ENCODE data around the gene CALHM1. TPM values are rescaled to one million over a fixed set of nuclear protein-coding genes. Genes with fewer than 3 reads are reported as not detected.

CALHM1 gene
- total and polyA plus RNA-seq, 2 of the 8 experiments (the other 6 are each of a cell fraction or from before 2014, with no cell fraction given), result 0.29 to 0.34 TPM

DNA sequence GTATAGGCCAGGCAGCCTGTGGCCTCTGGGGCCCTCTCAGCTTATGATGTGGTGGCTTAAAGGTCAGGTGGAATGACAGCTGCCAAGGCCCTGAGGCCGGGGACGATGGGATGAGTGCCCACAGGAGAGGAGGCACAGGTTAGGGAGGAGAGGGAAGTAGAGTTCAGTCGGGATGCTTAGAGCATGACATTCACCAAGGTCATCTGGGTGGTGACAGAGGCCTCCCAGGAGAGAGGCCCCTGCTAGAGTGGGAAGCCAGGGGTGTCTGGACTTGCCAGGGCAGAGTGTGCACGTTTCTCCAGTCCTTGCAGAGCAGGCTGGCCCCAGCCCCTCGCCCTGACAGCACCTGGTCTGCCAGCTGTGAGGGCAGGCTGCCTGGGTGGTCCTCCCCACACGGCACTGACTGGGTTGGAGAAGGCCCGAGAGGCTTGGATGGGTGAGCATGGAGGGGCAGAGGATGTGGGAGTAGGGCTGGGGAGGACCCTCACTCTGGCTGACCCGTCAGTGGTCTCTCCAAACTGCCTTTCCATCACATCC, 1.5 kb downstream of the CALHM1 start:
- no peaks in the 10 kb centered on the region for H3K9me3 ChIP-seq (ENCODE audit: insufficient read depth in 2 of 2, low read depth in 1 of 2, low read length in 1 of 2)
- WGBS, 2 experiments (ENCODE audit: extremely low coverage in 1 of 2, insufficient coverage in 1 of 2, insufficient read length in 1 of 2, insufficient replicate concordance in 2 of 2, low coverage in 1 of 2, low lambda C conversion rate in 2 of 2, missing lambda C conversion rate in 1 of 2), result 95% methylated on average over 8 of the region's 8 CpGs; no CpG with 5 or more reads in 1 of the 2 experiments
- no peak overlapping the region for H3K14ac ChIP-seq (ENCODE audit: insufficient read length)
- no peak overlapping the region for H4K91ac ChIP-seq (replicated peaks; ENCODE audit: insufficient read length, low read length)
- H4K20me1 ChIP-seq (replicated peaks in 1 of 2; ENCODE audit: control insufficient read depth in 1 of 2, insufficient read depth in 2 of 2, low read length in 2 of 2), result no peaks in the 10 kb centered on the region
- H2AK5ac ChIP-seq (ENCODE audit: low read depth, low read length), result no peak overlapping the region
- H3K23ac ChIP-seq (ENCODE audit: insufficient read length), result no peak overlapping the region
- H2AFZ ChIP-seq (ENCODE audit: low read length), result no peak overlapping the region
- H3K4ac ChIP-seq (replicated peaks; ENCODE audit: insufficient read length, low read depth, low read length), result no peak overlapping the region
- H3K23me2 ChIP-seq (ENCODE audit: low read depth, low read length), result peaks cover 3% of the 10 kb centered on the region; the same call in 1 of the 2 replicates
- no peak overlapping the region for H3K56ac ChIP-seq (replicated peaks; ENCODE audit: insufficient read length, low read depth, low read length)
- H2BK15ac ChIP-seq (ENCODE audit: low read length), result no peak overlapping the region
- no peak overlapping the region; the same call in 1 of the 2 replicates for H4K8ac ChIP-seq (ENCODE audit: extremely low read depth, insufficient read depth, low read length)
- H3K79me2 ChIP-seq (ENCODE audit: control insufficient read depth in 1 of 2, insufficient read depth in 2 of 2, low read length in 2 of 2), result no peaks in the 10 kb centered on the region
- no peak for DNase-seq (ENCODE audit: low read depth in 1 of 2, low spot score in 2 of 2)
- H2BK120ac ChIP-seq (replicated peaks; ENCODE audit: low read depth, low read length), result no peak overlapping the region
- no peak overlapping the region for H4K5ac ChIP-seq (ENCODE audit: insufficient read length, low read depth, low read length)
- no peak overlapping the region for H3K18ac ChIP-seq (ENCODE audit: extremely low read depth, low read length)
- H3K4me3 ChIP-seq (ENCODE audit: extremely low read depth in 1 of 4, insufficient read depth in 2 of 4, low read depth in 3 of 4, low read length in 4 of 4), result no peak overlapping the region
- no peaks in the 10 kb centered on the region for H3K79me1 ChIP-seq (ENCODE audit: low read depth, low read length)
- no peak for FAIRE-seq
- no peak overlapping the region for H2BK5ac ChIP-seq (ENCODE audit: low read depth, low read length)
- peaks cover 0 to 12% (median 9%) of the 10 kb centered on the region in 4 experiments; a peak in 4 of 7 replicates for H3K4me1 ChIP-seq (replicated peaks in 1 of 4; ENCODE audit: control insufficient read depth in 3 of 4, insufficient read depth in 4 of 4, low read length in 3 of 4)
- no peak overlapping the region for H2BK12ac ChIP-seq (ENCODE audit: low read depth, low read length)
- ChIA-PET POLR2A (ENCODE audit: partially characterized antibody) (no interaction called here), CTCF (ENCODE audit: partially characterized antibody) (interaction anchor here (0.9 to 6.0 kb wide), 4 partner anchors 15 to 107 kb away, joined by 3 to 39 read pairs (median 10); no protein-coding TSS in a partner anchor)
- H3K27me3 ChIP-seq (replicated peaks in 1 of 4; ENCODE audit: control insufficient read depth in 3 of 4, extremely low read depth in 1 of 4, insufficient read depth in 3 of 4, low read length in 3 of 4), result no peaks in the 10 kb centered on the region; a peak in 2 of 7 replicates
- H3K27ac ChIP-seq (ENCODE audit: low read depth, low read length), result no peak overlapping the region
- H2BK20ac ChIP-seq (ENCODE audit: low read length), result no peak overlapping the region
- no peak overlapping the region for H3K9ac ChIP-seq (replicated peaks in 1 of 4; ENCODE audit: extremely low read depth in 1 of 4, low read depth in 3 of 4, low read length in 3 of 4)
- no peak overlapping the region for H3K4me2 ChIP-seq (ENCODE audit: insufficient read depth in 1 of 2, low read depth in 2 of 2, low read length in 2 of 2)
- H3K36me3 ChIP-seq (ENCODE audit: control insufficient read depth in 2 of 4, insufficient read depth in 4 of 4, low read length in 3 of 4), result no peaks in the 10 kb centered on the region
- TF ChIP-seq JUND (IDR thresholded peaks at IDR 0.05; ENCODE audit: low read length) (no peak), JUN (IDR thresholded peaks at IDR 0.05; ENCODE audit: low read depth, low read length) (no peak), RFX5 (IDR thresholded peaks at IDR 0.05; ENCODE audit: borderline replicate concordance, low read depth, low read length) (no peak), TEAD4 (IDR thresholded peaks at IDR 0.05; ENCODE audit: low read depth, low read length) (no peak), HDAC2 (IDR thresholded peaks at IDR 0.05; ENCODE audit: borderline replicate concordance in 1 of 2, low read depth in 2 of 2, low read length in 2 of 2) (no peak), CBX5 (IDR thresholded peaks at IDR 0.05; ENCODE audit: low read depth, low read length) (no peak), SAP30 (IDR thresholded peaks at IDR 0.05; ENCODE audit: insufficient read depth, insufficient replicate concordance, low read length) (no peak), TAF1 (IDR thresholded peaks at IDR 0.05; ENCODE audit: low read depth, low read length) (no peak), CEBPB (IDR thresholded peaks at IDR 0.05; ENCODE audit: low read depth, low read length) (no peak), RXRA (IDR thresholded peaks at IDR 0.05; ENCODE audit: insufficient read depth, low read depth, low read length) (no peak)
- TF ChIP-seq, protein P1, sequence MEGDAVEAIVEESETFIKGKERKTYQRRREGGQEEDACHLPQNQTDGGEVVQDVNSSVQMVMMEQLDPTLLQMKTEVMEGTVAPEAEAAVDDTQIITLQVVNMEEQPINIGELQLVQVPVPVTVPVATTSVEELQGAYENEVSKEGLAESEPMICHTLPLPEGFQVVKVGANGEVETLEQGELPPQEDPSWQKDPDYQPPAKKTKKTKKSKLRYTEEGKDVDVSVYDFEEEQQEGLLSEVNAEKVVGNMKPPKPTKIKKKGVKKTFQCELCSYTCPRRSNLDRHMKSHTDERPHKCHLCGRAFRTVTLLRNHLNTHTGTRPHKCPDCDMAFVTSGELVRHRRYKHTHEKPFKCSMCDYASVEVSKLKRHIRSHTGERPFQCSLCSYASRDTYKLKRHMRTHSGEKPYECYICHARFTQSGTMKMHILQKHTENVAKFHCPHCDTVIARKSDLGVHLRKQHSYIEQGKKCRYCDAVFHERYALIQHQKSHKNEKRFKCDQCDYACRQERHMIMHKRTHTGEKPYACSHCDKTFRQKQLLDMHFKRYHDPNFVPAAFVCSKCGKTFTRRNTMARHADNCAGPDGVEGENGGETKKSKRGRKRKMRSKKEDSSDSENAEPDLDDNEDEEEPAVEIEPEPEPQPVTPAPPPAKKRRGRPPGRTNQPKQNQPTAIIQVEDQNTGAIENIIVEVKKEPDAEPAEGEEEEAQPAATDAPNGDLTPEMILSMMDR (IDR thresholded peaks at IDR 0.05; ENCODE audit: control extremely low read depth in 1 of 3, insufficient read depth in 1 of 3, low read depth in 1 of 3, low read length in 3 of 3), result no peak

Measured in H1 (cell line).